Esophagus (tissue), 2 donors: ENCODE measurements around the gene NPAS3. TPM values are rescaled to one million over a fixed set of nuclear protein-coding genes. Genes with fewer than 3 reads are reported as not detected.

Source experiments
- H3K27ac ChIP-seq, 2 donors: one replicate each; pipeline ENCODE4 v1.5.1; 2013; ENCODE audit warnings: low read depth in 2 of 2, mild to moderate bottlenecking in 2 of 2, inconsistent platforms in 1 of 2, low read length in 1 of 2, moderate library complexity in 1 of 2
- H3K27me3 ChIP-seq, 2 donors: one replicate each; pipeline ENCODE4 v1.6.1; 2013; ENCODE audit warnings: low read length in 2 of 2, control low read depth in 1 of 2, mild to moderate bottlenecking in 1 of 2; ENCODE audit not compliant: insufficient read depth in 2 of 2, control insufficient read depth in 1 of 2
- H3K36me3 ChIP-seq, 2 donors: one replicate each; pipeline ENCODE4 v1.6.1; 2013; ENCODE audit warnings: low read length in 1 of 2; ENCODE audit not compliant: control insufficient read depth in 2 of 2, insufficient read depth in 2 of 2
- H3K4me1 ChIP-seq, 2 donors: one replicate each; pipeline ENCODE4 v1.6.1; 2013; ENCODE audit warnings: low read length in 1 of 2; ENCODE audit not compliant: control insufficient read depth in 2 of 2, insufficient read depth in 2 of 2
- H3K4me3 ChIP-seq, 2 donors: one replicate each; pipeline ENCODE4 v1.5.1; 2013; ENCODE audit warnings: low read length in 2 of 2, mild to moderate bottlenecking in 2 of 2, low read depth in 1 of 2, moderate library complexity in 1 of 2
- H3K9me3 ChIP-seq, 2 donors: one replicate each; pipeline ENCODE4 v1.6.1; 2013; ENCODE audit warnings: mild to moderate bottlenecking in 2 of 2, low read depth in 1 of 2, low read length in 1 of 2, moderate library complexity in 1 of 2; ENCODE audit not compliant: control insufficient read depth in 2 of 2, insufficient read depth in 1 of 2
- WGBS, 2 donors: extraction: QIAGEN DNeasy Blood & Tissue Kit; methylation state at CpG; one replicate each; pipeline ENCODE4 v1.1.7; 2013; 5-methylcytosine and 5-hydroxymethylcytosine counted together
- polyA plus RNA-seq, 2 donors: library from polyadenylated mRNA; stranded (reverse); fragments of 200-250 nt; gene quantifications; one replicate each; pipeline ENCODE4 v1.2.3, GENCODE V29; 2013
- donor health status: healthy with polysubstance abuse.
- donor health status: Bipolar disorder and iron deficiency.

Gene NPAS3
- polyA plus RNA-seq, 2 donors, result 0.08 to 0.13 TPM

DNA sequence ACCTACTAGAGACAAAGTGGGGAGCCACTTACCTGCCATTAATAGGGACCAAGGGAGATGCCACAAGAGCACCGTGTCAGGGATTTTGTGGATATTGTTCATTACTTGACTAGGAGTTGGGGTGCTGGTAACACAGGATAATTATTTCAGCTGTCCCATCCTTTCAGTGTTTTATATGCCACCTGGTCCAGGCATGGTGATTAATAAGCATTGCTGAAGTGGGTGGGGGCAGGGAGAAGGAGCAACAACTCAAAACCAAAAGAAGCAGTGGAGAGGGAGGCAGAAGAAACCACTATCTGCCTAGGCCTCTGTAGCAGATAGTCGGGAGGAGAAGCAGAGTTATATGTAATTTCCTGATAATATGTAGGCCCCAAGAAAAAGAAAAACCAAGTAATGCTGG lies 184.6 kb downstream of the NPAS3 start:
- H3K36me3 ChIP-seq, result no peaks in the 10 kb centered on the region
- no peaks in the 10 kb centered on the region for H3K9me3 ChIP-seq
- no peak overlapping the region for H3K4me3 ChIP-seq
- 54 to 77% methylated on average over 2 of the region's 2 CpGs for WGBS, 2 donors
- no peak overlapping the region for H3K27ac ChIP-seq
- no peaks in the 10 kb centered on the region for H3K27me3 ChIP-seq
- no peaks in the 10 kb centered on the region for H3K4me1 ChIP-seq

DNA sequence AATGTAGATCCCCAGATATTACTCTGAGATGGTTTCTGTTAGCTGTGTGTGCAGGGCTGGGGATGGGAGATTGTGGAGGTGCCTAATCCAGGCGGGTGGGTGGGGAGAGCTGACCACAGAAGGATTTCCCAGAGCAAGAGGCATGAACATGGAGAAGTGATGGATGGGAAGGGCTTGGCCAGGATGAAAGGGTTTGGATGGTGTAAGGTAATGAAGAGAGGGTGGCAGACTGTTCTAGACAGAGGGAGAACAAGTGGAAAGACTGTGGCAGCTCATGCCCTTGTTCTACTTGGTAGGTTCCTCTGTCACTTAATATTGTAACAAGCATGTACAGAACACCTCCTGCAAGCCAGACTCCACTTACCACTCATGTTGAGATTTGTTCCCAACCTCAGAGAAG lies 187.8 kb downstream of the NPAS3 start:
- WGBS, 2 donors, result 88 to 92% methylated on average over 1 of the region's 1 CpG

DNA sequence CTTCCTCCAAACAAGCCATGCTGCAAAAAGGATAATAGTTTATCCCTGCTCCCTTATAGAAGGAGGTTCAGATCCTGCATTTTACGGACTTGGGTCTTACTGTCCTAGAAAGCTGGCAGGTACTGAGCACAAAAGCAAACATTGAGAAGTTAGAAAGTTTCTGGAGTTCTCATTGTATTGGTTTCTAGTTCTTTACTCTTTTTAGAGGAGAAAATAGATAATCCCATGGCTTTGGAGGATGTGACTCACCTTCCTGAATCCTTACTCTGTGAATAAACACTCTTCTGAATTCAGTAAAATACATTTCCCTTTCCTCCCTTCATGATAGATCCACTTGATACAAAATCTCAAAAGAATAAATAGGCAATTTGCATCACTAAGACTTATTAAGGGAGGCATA lies 188.9 kb downstream of the NPAS3 start:
- no peaks in the 10 kb centered on the region for H3K27me3 ChIP-seq
- H3K4me3 ChIP-seq, result no peak overlapping the region
- 43 to 73% methylated on average over 1 of the region's 1 CpG for WGBS, 2 donors
- no peaks in the 10 kb centered on the region for H3K4me1 ChIP-seq
- H3K9me3 ChIP-seq, result no peaks in the 10 kb centered on the region
- H3K36me3 ChIP-seq, result no peaks in the 10 kb centered on the region
- no peak overlapping the region for H3K27ac ChIP-seq

More for the DNA sequence above, 187.8 kb downstream of the NPAS3 start:
- no peaks in the 10 kb centered on the region for H3K4me1 ChIP-seq
- no peaks in the 10 kb centered on the region for H3K27me3 ChIP-seq
- H3K4me3 ChIP-seq, result no peak overlapping the region
- no peak overlapping the region for H3K27ac ChIP-seq
- H3K36me3 ChIP-seq, result no peaks in the 10 kb centered on the region
- no peaks in the 10 kb centered on the region for H3K9me3 ChIP-seq

DNA sequence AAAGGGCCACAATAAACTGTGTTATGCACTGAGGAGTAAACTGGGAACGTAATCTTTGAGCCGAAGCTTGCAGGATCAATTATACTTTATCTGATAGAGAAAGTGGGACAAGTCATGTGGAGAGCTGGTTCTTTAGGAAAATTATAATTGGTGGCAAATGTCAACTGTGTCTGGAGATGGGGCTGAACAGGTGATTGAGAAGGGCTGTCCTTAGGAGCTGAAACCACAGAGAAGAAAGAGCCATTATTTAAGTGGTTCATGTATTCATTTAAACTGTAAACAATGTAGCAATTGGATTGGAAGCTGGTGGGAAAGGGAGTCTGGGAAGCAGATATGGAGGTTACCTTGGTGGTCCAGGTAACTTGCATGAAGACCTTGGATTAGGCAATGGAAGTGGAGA lies 193.1 kb downstream of the NPAS3 start:
- Histone ChIP-seq H3K27ac (no peak overlapping the region), H3K27me3 (no peaks in the 10 kb centered on the region), H3K36me3 (no peaks in the 10 kb centered on the region), H3K4me3 (no peak overlapping the region), H3K4me1 (no peaks in the 10 kb centered on the region), H3K9me3 (no peaks in the 10 kb centered on the region)
- WGBS, 2 donors, result 67 to 90% methylated on average over 2 of the region's 2 CpGs

DNA sequence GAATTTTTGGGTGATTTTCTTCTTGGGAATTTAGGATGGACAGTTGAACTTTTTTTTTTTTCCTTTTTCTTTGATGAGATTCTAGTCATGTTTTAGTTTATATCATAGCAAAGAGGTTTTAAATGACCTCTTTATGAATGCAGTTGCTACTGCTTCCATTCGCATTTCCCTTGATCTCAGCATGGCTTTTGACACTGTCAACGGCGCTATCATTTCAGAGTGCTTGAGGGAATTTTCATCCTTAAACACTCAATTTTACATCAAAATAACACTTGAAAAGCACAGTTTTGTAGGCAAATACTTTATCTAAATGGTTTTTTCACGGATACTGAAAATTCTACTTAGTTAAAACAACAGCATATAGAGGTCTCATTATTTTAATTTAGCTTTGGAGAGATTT lies 195.5 kb downstream of the NPAS3 start:
- no peak overlapping the region for H3K4me3 ChIP-seq
- no peaks in the 10 kb centered on the region for H3K9me3 ChIP-seq
- H3K27ac ChIP-seq, result no peak overlapping the region
- no peaks in the 10 kb centered on the region for H3K27me3 ChIP-seq
- 79 to 83% methylated on average over 4 of the region's 4 CpGs for WGBS, 2 donors
- H3K36me3 ChIP-seq, result no peaks in the 10 kb centered on the region
- H3K4me1 ChIP-seq, result no peaks in the 10 kb centered on the region

DNA sequence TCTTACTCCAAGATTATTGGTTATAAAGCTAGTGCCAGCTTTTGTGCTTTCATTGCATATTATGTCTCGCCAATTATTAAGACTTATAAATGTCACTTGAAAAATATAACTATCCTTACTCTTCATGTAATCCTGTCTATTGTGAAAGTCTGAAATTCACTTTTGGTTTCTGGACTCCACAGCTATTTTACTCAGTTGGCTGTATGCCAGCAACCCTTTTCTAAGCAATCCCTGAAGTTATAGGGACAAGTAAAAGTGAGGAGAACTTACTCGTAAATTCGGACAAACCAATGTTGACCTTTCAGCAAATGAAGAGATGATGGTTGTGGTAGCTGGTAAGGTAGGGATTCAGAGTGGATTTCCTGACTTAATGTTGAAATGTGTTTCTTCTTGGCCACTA lies 196.3 kb downstream of the NPAS3 start:
- WGBS, 2 donors, result 85 to 89% methylated on average over 3 of the region's 3 CpGs
- no peaks in the 10 kb centered on the region for H3K36me3 ChIP-seq
- no peaks in the 10 kb centered on the region for H3K27me3 ChIP-seq

DNA sequence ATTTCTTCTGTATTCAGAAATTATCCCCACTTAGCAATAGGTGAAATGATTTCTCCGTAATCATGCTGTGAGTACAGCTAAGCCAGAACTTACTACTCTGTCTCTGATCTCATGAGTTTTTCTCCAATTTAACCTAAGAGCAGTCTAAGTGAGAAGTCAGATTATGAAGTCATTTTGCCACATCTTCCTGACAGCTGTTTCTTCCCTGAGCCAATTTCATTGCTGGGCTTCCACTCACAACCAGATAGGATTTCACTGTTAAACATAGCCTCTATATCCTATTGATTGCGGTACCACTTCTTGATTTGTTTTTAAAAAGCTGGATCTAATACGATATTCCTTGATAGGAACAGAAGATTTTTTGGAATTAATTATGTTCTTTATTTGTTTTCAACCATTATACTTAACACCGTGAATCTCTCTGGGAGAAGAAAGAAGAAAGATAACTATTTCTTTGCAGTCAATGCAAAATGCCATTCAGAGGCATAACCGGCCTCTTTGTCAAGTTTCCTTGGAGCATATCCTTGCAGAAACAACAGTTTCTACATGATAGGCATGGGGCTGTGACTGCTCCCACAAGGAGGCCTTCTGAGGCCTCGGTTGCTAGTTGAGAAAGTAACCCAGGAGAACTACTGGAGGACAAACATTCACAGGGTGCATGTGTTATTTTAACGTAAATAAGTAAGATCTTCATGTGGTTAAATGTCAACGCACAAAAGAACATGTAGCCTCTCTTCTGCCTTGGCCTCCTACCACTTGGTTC lies 212.2 kb downstream of the NPAS3 start:
- Histone ChIP-seq H3K36me3 (no peaks in the 10 kb centered on the region), H3K27me3 (no peaks in the 10 kb centered on the region), H3K4me3 (no peak overlapping the region), H3K4me1 (no peaks in the 10 kb centered on the region), H3K27ac (no peak overlapping the region), H3K9me3 (no peaks in the 10 kb centered on the region)
- 87% methylated on average over 8 of the region's 8 CpGs for WGBS, 2 donors

More for the DNA sequence above, 196.3 kb downstream of the NPAS3 start:
- Histone ChIP-seq H3K4me1 (no peaks in the 10 kb centered on the region), H3K27ac (no peak overlapping the region), H3K9me3 (no peaks in the 10 kb centered on the region), H3K4me3 (no peak overlapping the region)

DNA sequence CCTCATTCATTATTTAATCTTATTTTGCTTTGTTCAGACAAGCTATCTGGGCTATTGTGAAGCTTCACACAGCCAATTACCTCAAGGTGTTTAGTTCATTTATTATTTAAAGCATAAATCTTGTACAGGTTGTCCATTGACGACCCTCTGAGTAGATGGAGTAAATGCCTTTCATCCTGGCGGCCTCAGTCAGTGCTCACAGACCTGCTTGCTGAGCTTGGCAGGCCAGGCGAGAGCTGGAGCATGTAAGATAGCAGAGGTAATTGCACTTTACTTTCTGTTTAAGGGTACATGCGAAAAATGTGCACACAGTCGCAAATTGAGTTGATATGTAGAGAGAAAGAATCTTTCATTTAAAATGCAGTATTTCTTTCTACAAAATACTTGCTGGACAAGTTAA lies 224.4 kb downstream of the NPAS3 start:
- Histone ChIP-seq H3K36me3 (no peaks in the 10 kb centered on the region), H3K27me3 (no peaks in the 10 kb centered on the region), H3K27ac (no peak overlapping the region), H3K4me3 (no peak overlapping the region), H3K4me1 (no peaks in the 10 kb centered on the region), H3K9me3 (no peaks in the 10 kb centered on the region)
- WGBS, 2 donors, result 62 to 76% methylated on average over 5 of the region's 5 CpGs

DNA sequence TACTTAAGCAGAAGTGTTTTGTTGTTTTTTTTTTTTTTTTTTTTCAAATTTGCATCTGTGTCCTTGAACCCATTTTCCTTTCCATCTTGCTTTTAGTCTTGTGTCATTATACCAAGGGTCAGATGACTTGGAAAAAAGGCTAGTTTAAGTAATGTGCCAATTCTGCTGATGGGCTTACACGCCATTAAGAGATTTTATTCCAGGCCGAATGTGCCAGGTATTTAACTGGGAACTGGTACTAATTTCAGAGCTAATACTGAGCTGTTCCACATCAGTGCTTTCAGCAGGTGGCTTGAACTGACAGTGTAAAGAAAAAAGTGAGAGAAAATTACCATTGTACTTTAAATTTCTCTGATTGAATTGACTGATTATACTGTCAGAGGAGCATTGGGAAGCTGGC lies 224.9 kb downstream of the NPAS3 start:
- Histone ChIP-seq H3K27me3 (no peaks in the 10 kb centered on the region), H3K4me1 (no peaks in the 10 kb centered on the region), H3K27ac (no peak overlapping the region), H3K9me3 (no peaks in the 10 kb centered on the region), H3K4me3 (no peak overlapping the region), H3K36me3 (no peaks in the 10 kb centered on the region)
- WGBS, 2 donors, result 70% methylated on average over 2 of the region's 2 CpGs
